Measurements from ENCODE around the gene EDRF1.

EDRF1 gene

GRCh38 chr10:125781374-125781773 lies 61.9 kb downstream of the EDRF1 start (continued):
- TF ChIP-seq OSR1 (CRISPR knock-in tag; IDR thresholded peaks at IDR 0.05): no peak
- no peak for TF ChIP-seq CSDC2 (CRISPR knock-in tag; IDR thresholded peaks at IDR 0.05)
- no peak for TF ChIP-seq SNAI2 (CRISPR knock-in tag; IDR thresholded peaks at IDR 0.05)

DNA sequence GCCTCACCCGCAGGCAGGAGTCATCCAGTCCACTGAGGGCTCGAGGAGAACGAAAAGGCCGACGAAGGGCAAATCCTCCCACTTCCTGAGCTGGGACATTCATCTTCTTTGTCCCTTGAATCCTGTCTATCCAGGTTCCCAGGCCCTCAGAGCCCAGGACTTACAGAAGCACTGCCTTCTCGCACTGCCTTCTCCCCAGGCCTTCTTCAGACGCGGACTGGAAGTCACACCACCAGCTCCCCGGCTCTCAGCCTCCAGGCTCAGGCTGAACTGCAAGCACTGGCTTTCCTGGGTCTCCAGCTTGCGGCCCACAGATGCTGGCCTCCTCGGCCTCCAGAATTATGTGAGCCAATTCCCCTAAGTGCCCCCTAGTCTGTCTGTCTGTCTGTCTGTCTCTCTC lies 62.5 kb downstream of the EDRF1 start:
- no peak for ATAC-seq

GRCh38 chr10:125782616-125783015 lies 63.1 kb downstream of the EDRF1 start:
- no peak for TF ChIP-seq BACH2 (CRISPR knock-in tag; IDR thresholded peaks at IDR 0.05; ENCODE audit: borderline replicate concordance)
- TF ChIP-seq, protein P1, sequence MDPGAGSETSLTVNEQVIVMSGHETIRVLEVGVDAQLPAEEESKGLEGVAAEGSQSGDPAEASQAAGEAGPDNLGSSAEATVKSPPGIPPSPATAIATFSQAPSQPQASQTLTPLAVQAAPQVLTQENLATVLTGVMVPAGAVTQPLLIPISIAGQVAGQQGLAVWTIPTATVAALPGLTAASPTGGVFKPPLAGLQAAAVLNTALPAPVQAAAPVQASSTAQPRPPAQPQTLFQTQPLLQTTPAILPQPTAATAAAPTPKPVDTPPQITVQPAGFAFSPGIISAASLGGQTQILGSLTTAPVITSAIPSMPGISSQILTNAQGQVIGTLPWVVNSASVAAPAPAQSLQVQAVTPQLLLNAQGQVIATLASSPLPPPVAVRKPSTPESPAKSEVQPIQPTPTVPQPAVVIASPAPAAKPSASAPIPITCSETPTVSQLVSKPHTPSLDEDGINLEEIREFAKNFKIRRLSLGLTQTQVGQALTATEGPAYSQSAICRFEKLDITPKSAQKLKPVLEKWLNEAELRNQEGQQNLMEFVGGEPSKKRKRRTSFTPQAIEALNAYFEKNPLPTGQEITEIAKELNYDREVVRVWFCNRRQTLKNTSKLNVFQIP (CRISPR knock-in tag; IDR thresholded peaks at IDR 0.05; ENCODE audit: borderline replicate concordance, low read depth): no peak
- no peak for TF ChIP-seq SNAI2 (CRISPR knock-in tag; IDR thresholded peaks at IDR 0.05)
- no peak for TF ChIP-seq RARB (CRISPR knock-in tag; IDR thresholded peaks at IDR 0.05)
- TF ChIP-seq OSR1 (CRISPR knock-in tag; IDR thresholded peaks at IDR 0.05): no peak
- TF ChIP-seq, protein P2, sequence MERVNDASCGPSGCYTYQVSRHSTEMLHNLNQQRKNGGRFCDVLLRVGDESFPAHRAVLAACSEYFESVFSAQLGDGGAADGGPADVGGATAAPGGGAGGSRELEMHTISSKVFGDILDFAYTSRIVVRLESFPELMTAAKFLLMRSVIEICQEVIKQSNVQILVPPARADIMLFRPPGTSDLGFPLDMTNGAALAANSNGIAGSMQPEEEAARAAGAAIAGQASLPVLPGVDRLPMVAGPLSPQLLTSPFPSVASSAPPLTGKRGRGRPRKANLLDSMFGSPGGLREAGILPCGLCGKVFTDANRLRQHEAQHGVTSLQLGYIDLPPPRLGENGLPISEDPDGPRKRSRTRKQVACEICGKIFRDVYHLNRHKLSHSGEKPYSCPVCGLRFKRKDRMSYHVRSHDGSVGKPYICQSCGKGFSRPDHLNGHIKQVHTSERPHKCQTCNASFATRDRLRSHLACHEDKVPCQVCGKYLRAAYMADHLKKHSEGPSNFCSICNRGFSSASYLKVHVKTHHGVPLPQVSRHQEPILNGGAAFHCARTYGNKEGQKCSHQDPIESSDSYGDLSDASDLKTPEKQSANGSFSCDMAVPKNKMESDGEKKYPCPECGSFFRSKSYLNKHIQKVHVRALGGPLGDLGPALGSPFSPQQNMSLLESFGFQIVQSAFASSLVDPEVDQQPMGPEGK (CRISPR knock-in tag; IDR thresholded peaks at IDR 0.05; ENCODE audit: borderline replicate concordance): no peak
- no peak for TF ChIP-seq TOX (CRISPR knock-in tag; IDR thresholded peaks at IDR 0.05; ENCODE audit: borderline replicate concordance)
- no peak for TF ChIP-seq TSHZ2 (CRISPR knock-in tag; IDR thresholded peaks at IDR 0.05)
- no peak for TF ChIP-seq CSDC2 (CRISPR knock-in tag; IDR thresholded peaks at IDR 0.05)
- TF ChIP-seq TCF4 (CRISPR knock-in tag; IDR thresholded peaks at IDR 0.05; ENCODE audit: borderline replicate concordance): no peak
- no peak for TF ChIP-seq ZNF8 (CRISPR knock-in tag; IDR thresholded peaks at IDR 0.05)
- TF ChIP-seq ISL1 (CRISPR knock-in tag; IDR thresholded peaks at IDR 0.05): no peak
- no peak for TF ChIP-seq ZFP3 (CRISPR knock-in tag; IDR thresholded peaks at IDR 0.05)
- TF ChIP-seq ZFP30 (CRISPR knock-in tag; IDR thresholded peaks at IDR 0.05): no peak
- no peak for TF ChIP-seq ESRRG (CRISPR knock-in tag; IDR thresholded peaks at IDR 0.05)
- no peak for TF ChIP-seq ARNTL (CRISPR knock-in tag; IDR thresholded peaks at IDR 0.05; ENCODE audit: borderline replicate concordance, low read depth)
- no peak for ATAC-seq

More for the DNA sequence above, 62.5 kb downstream of the EDRF1 start:
- TF ChIP-seq TSHZ2 (CRISPR knock-in tag; IDR thresholded peaks at IDR 0.05): no peak
- TF ChIP-seq ZNF70 (CRISPR knock-in tag; IDR thresholded peaks at IDR 0.05): no peak
- no peak for TF ChIP-seq ESRRG (CRISPR knock-in tag; IDR thresholded peaks at IDR 0.05)
- TF ChIP-seq ZC3H10 (CRISPR knock-in tag; IDR thresholded peaks at IDR 0.05): no peak
- TF ChIP-seq, protein P1 (CRISPR knock-in tag; IDR thresholded peaks at IDR 0.05; ENCODE audit: borderline replicate concordance, low read depth): no peak
- no peak for TF ChIP-seq GLIS3 (CRISPR knock-in tag; IDR thresholded peaks at IDR 0.05)
- TF ChIP-seq ISL1 (CRISPR knock-in tag; IDR thresholded peaks at IDR 0.05): no peak
- no peak for TF ChIP-seq PPARA (CRISPR knock-in tag; IDR thresholded peaks at IDR 0.05; ENCODE audit: borderline replicate concordance)
- TF ChIP-seq OSR1 (CRISPR knock-in tag; IDR thresholded peaks at IDR 0.05): no peak
- no peak for TF ChIP-seq ZFP30 (CRISPR knock-in tag; IDR thresholded peaks at IDR 0.05)
- TF ChIP-seq BACH2 (CRISPR knock-in tag; IDR thresholded peaks at IDR 0.05; ENCODE audit: borderline replicate concordance): no peak
- no peak for TF ChIP-seq TOX (CRISPR knock-in tag; IDR thresholded peaks at IDR 0.05; ENCODE audit: borderline replicate concordance)
- no peak for TF ChIP-seq RARB (CRISPR knock-in tag; IDR thresholded peaks at IDR 0.05)
- TF ChIP-seq ZFP3 (CRISPR knock-in tag; IDR thresholded peaks at IDR 0.05): no peak
- TF ChIP-seq ZNF8 (CRISPR knock-in tag; IDR thresholded peaks at IDR 0.05): no peak
- TF ChIP-seq ZNF565 (CRISPR knock-in tag; conservative IDR thresholded peaks at IDR 0.05; ENCODE audit: low read depth): no peak
